GM21723 (cell line): Measurements from ENCODE around the gene UBL5.
A peak's percentile ranks its signal among the peaks of the same experiment; 100 is the strongest.
"Not testable (repeated sequence)": the region's sequence is repeated elsewhere in the genome, so short reads cannot be mapped to it uniquely, and the experiment has no call there.

ENCODE experiments used
- ATAC-seq: cut with Tn5 transposase; IDR thresholded peaks from one replicate; pipeline ENCODE4 v1.9.1; 2021; ENCODE audit warnings: mild to moderate bottlenecking, moderate library complexity; ENCODE audit not compliant: unreplicated experiment

UBL5 gene

GRCh38 chr19:9827289-9828238 is at the start of gene UBL5:
TSS of gene UBL5 (plus strand) at chr19:9827918. CDS start at chr19:9828338, 420 bp downstream.
- peak; percentile 88 for ATAC-seq

GRCh38 chr19:9782338-9782737 is 45.4 kb upstream of the UBL5 start:
- ATAC-seq: no peak

- ATAC-seq: not testable (repeated sequence)
Observed at GRCh38 chr19:9784163-9784496, 43.6 kb upstream of the UBL5 start.

GRCh38 chr19:9785367-9786331 is 42.1 kb upstream of the UBL5 start:
- ATAC-seq: peak; percentile 77

GRCh38 chr19:9786342-9786741 is 41.4 kb upstream of the UBL5 start:
- no peak for ATAC-seq

- no peak for ATAC-seq
Observed at GRCh38 chr19:9786819-9787218, 40.9 kb upstream of the UBL5 start.

GRCh38 chr19:9788604-9789003 is 39.1 kb upstream of the UBL5 start:
- ATAC-seq: not testable (repeated sequence)

GRCh38 chr19:9789066-9789465 is 38.7 kb upstream of the UBL5 start:
- no peak for ATAC-seq

GRCh38 chr19:9789579-9789978 is 38.1 kb upstream of the UBL5 start:
- not testable (repeated sequence) for ATAC-seq

- not testable (repeated sequence) for ATAC-seq
Observed at GRCh38 chr19:9791073-9791367, 36.7 kb upstream of the UBL5 start.

- ATAC-seq: peak; percentile 47
Observed at GRCh38 chr19:9791552-9792205, 36.0 kb upstream of the UBL5 start.

GRCh38 chr19:9792206-9793070 is 35.3 kb upstream of the UBL5 start:
- no peak for ATAC-seq

GRCh38 chr19:9793071-9793591 is 34.6 kb upstream of the UBL5 start:
- ATAC-seq: no peak

GRCh38 chr19:9796113-9796773 is 31.5 kb upstream of the UBL5 start:
- ATAC-seq: peak; percentile 58

- no peak for ATAC-seq
Observed at GRCh38 chr19:9797871-9798270, 29.8 kb upstream of the UBL5 start.

- no peak for ATAC-seq
Observed at GRCh38 chr19:9799162-9799561, 28.6 kb upstream of the UBL5 start.

GRCh38 chr19:9801976-9802375 is 25.7 kb upstream of the UBL5 start:
- ATAC-seq: no peak

GRCh38 chr19:9806803-9807202 is 20.9 kb upstream of the UBL5 start:
- ATAC-seq: no peak
